Progenitor cell of endocrine pancreas (in vitro differentiated cells): ENCODE results near the gene NAPSA. TPM values are rescaled to one million over a fixed set of nuclear protein-coding genes. Genes with fewer than 3 reads are reported as not detected.

Experiments used
- DNase-seq: peaks from one replicate; pipeline ENCODE4 v3.0.0; 2021; ENCODE audit warnings: low spot score; ENCODE audit not compliant: unreplicated experiment
- H3K27ac Mint-ChIP-seq: 2 replicates; pipeline ENCODE4 v1.8.0; 2021; ENCODE audit warnings: mild to moderate bottlenecking, moderate library complexity, mixed read lengths
- H3K27me3 Mint-ChIP-seq: 2 replicates; pipeline ENCODE4 v1.8.0; 2021; ENCODE audit warnings: mixed read lengths
- H3K36me3 Mint-ChIP-seq: 2 replicates; pipeline ENCODE4 v1.8.0; 2022; ENCODE audit warnings: mixed read lengths; ENCODE audit not compliant: insufficient read depth
- H3K4me1 Mint-ChIP-seq: 2 replicates; pipeline ENCODE4 v1.8.0; 2021; ENCODE audit warnings: low read depth, mixed read lengths
- H3K4me3 Mint-ChIP-seq: 2 replicates; pipeline ENCODE4 v1.8.0; 2021; ENCODE audit warnings: low read depth, mild to moderate bottlenecking, moderate library complexity, mixed read lengths
- H3K9me3 Mint-ChIP-seq: 2 replicates; pipeline ENCODE4 v1.8.0; 2021; ENCODE audit warnings: low read depth, mixed read lengths
- CTCF ChIP-seq: fragments of 200-600 bp; sonication (generic); IDR thresholded peaks from one replicate; pipeline ENCODE4 v1.5.0; 2021; ENCODE audit warnings: antibody characterized with exemption, mild to moderate bottlenecking; ENCODE audit not compliant: unreplicated experiment
- total RNA-seq: library from RNA; stranded (reverse); gene quantifications from 2 replicates; pipeline ENCODE4 v1.2.1, GENCODE V29; 2021

NAPSA gene
- total RNA-seq, 1 donor from 2014 or later = 2.7 TPM

DNA sequence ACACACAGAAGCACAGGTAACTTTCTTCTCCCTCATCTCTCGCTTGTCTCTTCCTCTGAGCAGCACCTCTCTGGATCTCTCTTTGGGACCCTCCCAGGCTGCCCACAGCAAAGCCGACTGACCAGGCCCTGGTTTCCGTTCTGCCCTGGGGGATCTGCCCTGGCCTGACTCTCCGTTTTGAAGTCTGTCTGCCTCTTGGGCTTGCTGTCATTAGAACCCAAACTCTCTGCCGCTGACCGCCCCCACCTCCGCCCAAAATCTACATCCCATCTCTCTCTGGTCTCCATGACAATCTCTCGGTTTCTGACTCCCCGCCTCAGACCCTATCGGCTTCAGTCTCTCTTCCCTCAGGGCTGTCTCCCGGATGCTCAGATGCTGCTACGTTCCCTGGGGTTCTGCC is 43.2 kb downstream of the NAPSA start:
- DNase-seq = no peak
- no peak overlapping the region for H3K4me3 Mint-ChIP-seq
- no peaks in the 10 kb centered on the region for H3K9me3 Mint-ChIP-seq
- no peak for TF ChIP-seq CTCF
- H3K36me3 Mint-ChIP-seq = peaks cover 1% of the 10 kb centered on the region
- H3K27ac Mint-ChIP-seq = no peak overlapping the region
- peaks cover 27% of the 10 kb centered on the region for H3K27me3 Mint-ChIP-seq
- peaks cover 15% of the 10 kb centered on the region for H3K4me1 Mint-ChIP-seq

- TF ChIP-seq CTCF = no peak
- Mint-ChIP-seq H3K27me3 (peaks cover 23% of the 10 kb centered on the region), H3K36me3 (no peaks in the 10 kb centered on the region), H3K4me1 (peaks cover 10% of the 10 kb centered on the region), H3K27ac (no peak overlapping the region), H3K9me3 (no peaks in the 10 kb centered on the region), H3K4me3 (no peak overlapping the region)
- no peak for DNase-seq
Observed at GRCh38 chr19:50321831-50322230, 43.6 kb downstream of the NAPSA start.

GRCh38 chr19:50320596-50320995 is 44.8 kb downstream of the NAPSA start:
- H3K9me3 Mint-ChIP-seq = no peaks in the 10 kb centered on the region
- no peak overlapping the region for H3K27ac Mint-ChIP-seq
- no peak for TF ChIP-seq CTCF
- H3K4me1 Mint-ChIP-seq = peaks cover 8% of the 10 kb centered on the region
- peaks cover 24% of the 10 kb centered on the region for H3K27me3 Mint-ChIP-seq
- no peak overlapping the region for H3K4me3 Mint-ChIP-seq
- DNase-seq = no peak
- H3K36me3 Mint-ChIP-seq = peaks cover 1% of the 10 kb centered on the region

GRCh38 chr19:50320051-50320450 is 45.4 kb downstream of the NAPSA start:
- peaks cover 1% of the 10 kb centered on the region for H3K36me3 Mint-ChIP-seq
- H3K4me1 Mint-ChIP-seq = peaks cover 5% of the 10 kb centered on the region
- no peak overlapping the region for H3K27ac Mint-ChIP-seq
- no peaks in the 10 kb centered on the region for H3K9me3 Mint-ChIP-seq
- TF ChIP-seq CTCF = no peak
- DNase-seq = no peak
- H3K27me3 Mint-ChIP-seq = peaks cover 26% of the 10 kb centered on the region
- H3K4me3 Mint-ChIP-seq = no peak overlapping the region

DNA sequence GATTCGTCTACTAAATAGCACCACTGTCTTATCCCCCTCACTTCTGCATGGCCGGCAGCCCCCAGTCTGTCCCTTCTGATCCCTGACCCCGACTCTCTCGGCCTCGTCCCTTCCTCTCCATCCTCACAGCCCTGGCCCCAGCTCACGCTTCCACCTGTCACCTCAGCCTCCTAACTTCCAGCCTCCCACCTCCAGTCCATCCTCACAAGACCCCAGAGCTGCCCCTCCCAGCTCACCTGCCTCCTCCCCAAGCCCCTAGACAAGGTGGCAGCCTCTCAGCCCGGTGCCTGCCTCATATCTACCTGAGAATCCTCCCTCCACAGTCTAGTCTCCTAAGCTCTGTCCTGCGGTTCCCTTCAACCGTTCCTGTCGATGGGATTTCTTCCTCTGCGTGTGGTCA is 46.3 kb downstream of the NAPSA start:
- peaks cover 1% of the 10 kb centered on the region for H3K36me3 Mint-ChIP-seq
- no peak for TF ChIP-seq CTCF
- H3K27me3 Mint-ChIP-seq = peaks cover 33% of the 10 kb centered on the region

More for the DNA sequence above, 46.3 kb downstream of the NAPSA start:
- Mint-ChIP-seq H3K4me3 (no peak overlapping the region), H3K27ac (no peak overlapping the region), H3K4me1 (peaks cover 7% of the 10 kb centered on the region), H3K9me3 (no peaks in the 10 kb centered on the region)
- DNase-seq = no peak
